Measurements from ENCODE around the gene ZNF691. TPM values are rescaled to one million over a fixed set of nuclear protein-coding genes. Genes with fewer than 3 reads are reported as not detected.
"Not testable (repeated sequence)": the region's sequence is repeated elsewhere in the genome, so short reads cannot be mapped to it uniquely, and the experiment has no call there.

The ZNF691 gene
- total RNA-seq, 1 donor from 2014 or later: 18.8 TPM

DNA sequence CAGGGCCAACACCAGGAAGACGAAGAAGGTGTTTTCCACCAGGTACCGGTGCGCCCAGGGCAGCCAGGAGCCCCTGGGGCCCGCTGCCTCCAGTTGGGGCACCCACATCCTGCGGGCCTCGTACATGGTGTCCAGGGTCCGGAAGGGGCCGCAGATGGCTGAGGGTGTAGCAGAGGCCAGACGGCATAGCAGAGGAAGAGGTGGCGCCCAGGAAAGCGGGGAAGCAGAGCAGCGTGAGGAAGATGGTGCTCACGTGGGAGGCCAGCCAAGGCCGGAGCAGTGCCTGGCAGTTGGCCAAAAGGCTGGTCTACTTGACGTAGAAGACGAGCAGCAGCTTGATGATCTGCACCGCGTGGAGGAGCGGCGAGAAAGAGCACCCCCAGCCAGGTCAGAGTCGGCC is 40.4 kb downstream of the ZNF691 start:
- Mint-ChIP-seq H3K27ac (no peak overlapping the region), H3K4me3 (ENCODE audit: low read depth) (no peak overlapping the region), H3K9me3 (ENCODE audit: low read depth) (no peaks in the 10 kb centered on the region), H3K4me1 (ENCODE audit: low read depth) (no peaks in the 10 kb centered on the region), H3K27me3 (no peaks in the 10 kb centered on the region), H3K36me3 (ENCODE audit: insufficient read depth) (no peaks in the 10 kb centered on the region)
- DNase-seq (ENCODE audit: low spot score, unreplicated experiment): no peak
- TF ChIP-seq, protein P1, sequence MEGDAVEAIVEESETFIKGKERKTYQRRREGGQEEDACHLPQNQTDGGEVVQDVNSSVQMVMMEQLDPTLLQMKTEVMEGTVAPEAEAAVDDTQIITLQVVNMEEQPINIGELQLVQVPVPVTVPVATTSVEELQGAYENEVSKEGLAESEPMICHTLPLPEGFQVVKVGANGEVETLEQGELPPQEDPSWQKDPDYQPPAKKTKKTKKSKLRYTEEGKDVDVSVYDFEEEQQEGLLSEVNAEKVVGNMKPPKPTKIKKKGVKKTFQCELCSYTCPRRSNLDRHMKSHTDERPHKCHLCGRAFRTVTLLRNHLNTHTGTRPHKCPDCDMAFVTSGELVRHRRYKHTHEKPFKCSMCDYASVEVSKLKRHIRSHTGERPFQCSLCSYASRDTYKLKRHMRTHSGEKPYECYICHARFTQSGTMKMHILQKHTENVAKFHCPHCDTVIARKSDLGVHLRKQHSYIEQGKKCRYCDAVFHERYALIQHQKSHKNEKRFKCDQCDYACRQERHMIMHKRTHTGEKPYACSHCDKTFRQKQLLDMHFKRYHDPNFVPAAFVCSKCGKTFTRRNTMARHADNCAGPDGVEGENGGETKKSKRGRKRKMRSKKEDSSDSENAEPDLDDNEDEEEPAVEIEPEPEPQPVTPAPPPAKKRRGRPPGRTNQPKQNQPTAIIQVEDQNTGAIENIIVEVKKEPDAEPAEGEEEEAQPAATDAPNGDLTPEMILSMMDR (IDR thresholded peaks at IDR 0.05; ENCODE audit: unreplicated experiment): no peak

DNA sequence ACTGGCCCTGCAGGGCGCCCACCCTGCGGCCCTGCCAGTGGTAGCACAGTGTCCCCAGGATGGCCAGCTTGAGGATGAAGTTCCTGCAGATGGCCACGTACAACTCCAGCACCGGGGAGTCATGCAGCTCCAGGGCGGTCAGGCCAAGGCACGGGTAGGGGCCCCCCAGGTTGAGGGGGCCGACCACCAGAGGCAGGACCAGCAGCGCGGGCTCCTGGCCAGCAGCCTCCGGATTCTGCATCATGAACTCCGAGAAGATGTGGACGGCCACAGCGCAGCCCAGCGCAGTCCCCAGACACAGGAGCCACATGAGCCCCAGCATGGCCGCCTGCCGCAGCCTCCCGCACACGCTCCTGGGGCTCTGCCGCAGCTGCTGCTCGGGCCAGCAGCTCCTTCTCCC is 41.0 kb downstream of the ZNF691 start:
- DNase-seq (ENCODE audit: low spot score, unreplicated experiment): no peak
- no peaks in the 10 kb centered on the region for H3K9me3 Mint-ChIP-seq (ENCODE audit: low read depth)
- no peaks in the 10 kb centered on the region for H3K27me3 Mint-ChIP-seq

DNA sequence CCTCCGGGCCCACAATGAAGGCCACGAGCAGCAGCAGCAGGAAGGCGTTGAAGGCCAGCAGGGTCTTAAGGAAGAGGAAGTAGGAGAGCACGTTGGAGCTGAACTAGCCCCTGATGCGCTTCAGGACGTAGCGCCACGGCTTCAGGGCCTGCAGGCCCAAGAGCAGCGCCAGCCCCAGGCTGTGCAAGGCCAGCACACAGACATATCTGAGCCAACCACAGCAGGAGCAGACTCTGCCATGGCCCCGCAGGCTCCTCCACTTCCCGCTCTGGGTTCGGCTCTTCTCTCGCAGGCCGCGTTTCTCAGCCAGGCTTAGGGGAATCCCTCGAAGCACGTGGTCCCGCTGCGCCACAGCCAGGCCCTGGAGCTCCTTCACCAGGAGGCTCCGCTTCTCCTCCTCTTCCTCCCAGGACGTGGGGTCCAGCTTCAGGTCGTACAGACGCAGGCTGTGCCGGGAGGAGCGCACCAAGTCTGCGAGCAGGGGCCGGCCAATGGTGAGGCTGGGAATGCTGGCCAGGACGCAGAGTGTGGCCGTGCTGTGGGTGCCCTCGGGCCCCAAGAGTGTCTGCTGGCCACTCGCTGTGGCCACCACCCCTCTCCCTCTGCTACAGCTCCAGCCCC is 41.7 kb downstream of the ZNF691 start:
- Mint-ChIP-seq H3K4me3 (ENCODE audit: low read depth) (no peak overlapping the region), H3K36me3 (ENCODE audit: insufficient read depth) (no peaks in the 10 kb centered on the region), H3K27ac (no peak overlapping the region), H3K9me3 (ENCODE audit: low read depth) (no peaks in the 10 kb centered on the region), H3K4me1 (ENCODE audit: low read depth) (no peaks in the 10 kb centered on the region), H3K27me3 (no peaks in the 10 kb centered on the region)
- no peak for DNase-seq (ENCODE audit: low spot score, unreplicated experiment)
- TF ChIP-seq, protein P1 (IDR thresholded peaks at IDR 0.05; ENCODE audit: unreplicated experiment): no peak

More for the DNA sequence above, 41.0 kb downstream of the ZNF691 start:
- TF ChIP-seq, protein P1 (IDR thresholded peaks at IDR 0.05; ENCODE audit: unreplicated experiment): no peak
- H3K27ac Mint-ChIP-seq: no peak overlapping the region
- no peak overlapping the region for H3K4me3 Mint-ChIP-seq (ENCODE audit: low read depth)
- H3K4me1 Mint-ChIP-seq (ENCODE audit: low read depth): no peaks in the 10 kb centered on the region
- no peaks in the 10 kb centered on the region for H3K36me3 Mint-ChIP-seq (ENCODE audit: insufficient read depth)

DNA sequence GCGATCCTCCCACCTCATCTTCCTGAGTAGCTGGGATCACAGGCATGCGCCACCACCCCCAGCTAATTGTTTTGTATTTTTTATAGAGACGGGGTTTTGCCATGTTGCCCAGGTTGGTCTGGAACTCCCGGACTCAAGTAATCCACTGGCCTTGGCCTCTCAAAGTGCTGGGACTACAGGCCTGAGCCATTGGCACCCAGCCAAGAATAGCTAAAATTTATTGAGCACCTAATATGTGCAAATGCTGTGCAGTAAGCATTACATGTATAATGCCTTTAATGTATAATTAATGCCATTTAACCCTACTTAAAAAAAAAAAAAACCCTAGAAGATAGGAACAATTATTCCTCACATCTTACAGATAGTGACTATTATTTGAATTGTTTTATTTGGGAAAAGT is 42.9 kb downstream of the ZNF691 start:
- no peak overlapping the region for H3K4me3 Mint-ChIP-seq (ENCODE audit: low read depth)
- no peaks in the 10 kb centered on the region for H3K9me3 Mint-ChIP-seq (ENCODE audit: low read depth)
- no peaks in the 10 kb centered on the region for H3K4me1 Mint-ChIP-seq (ENCODE audit: low read depth)
- H3K27me3 Mint-ChIP-seq: no peaks in the 10 kb centered on the region
- H3K27ac Mint-ChIP-seq: no peak overlapping the region
- DNase-seq (ENCODE audit: low spot score, unreplicated experiment): no peak
- TF ChIP-seq, protein P1 (IDR thresholded peaks at IDR 0.05; ENCODE audit: unreplicated experiment): no peak
- no peaks in the 10 kb centered on the region for H3K36me3 Mint-ChIP-seq (ENCODE audit: insufficient read depth)

DNA sequence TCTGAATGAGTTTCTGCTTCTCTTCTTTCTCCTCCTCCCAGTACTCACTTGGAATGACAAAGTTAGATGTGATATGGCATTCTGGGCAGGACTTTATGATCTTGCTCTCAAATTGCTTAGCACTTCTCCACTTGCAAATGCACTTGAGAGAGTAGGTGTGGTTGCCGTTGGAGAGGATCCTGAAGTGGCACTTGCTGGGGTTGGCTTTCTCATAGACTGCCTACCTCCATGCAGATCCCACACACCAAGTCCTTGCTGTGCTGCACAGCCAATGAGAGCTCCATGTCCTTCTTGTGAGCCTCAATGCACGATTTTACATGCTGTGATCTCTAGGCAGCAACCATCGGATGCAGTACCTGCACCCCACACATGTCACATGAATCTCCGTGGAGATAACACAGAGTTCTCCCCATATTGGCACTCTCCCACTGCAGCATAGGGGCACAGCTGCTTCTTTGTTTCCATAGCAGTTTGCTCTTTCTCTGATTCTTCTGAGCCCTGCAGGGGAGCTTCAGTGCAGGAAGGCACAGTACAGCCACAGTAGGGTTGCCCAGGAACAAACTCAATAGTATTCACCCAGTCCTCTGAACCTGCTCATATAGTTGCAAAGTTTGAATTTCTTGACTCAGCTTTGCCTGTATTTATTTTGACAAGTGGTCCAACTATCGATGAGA is 45.2 kb downstream of the ZNF691 start:
- TF ChIP-seq, protein P1 (IDR thresholded peaks at IDR 0.05; ENCODE audit: unreplicated experiment): no peak
- H3K4me3 Mint-ChIP-seq (ENCODE audit: low read depth): no peak overlapping the region
- H3K4me1 Mint-ChIP-seq (ENCODE audit: low read depth): no peaks in the 10 kb centered on the region
- H3K27me3 Mint-ChIP-seq: no peaks in the 10 kb centered on the region
- H3K27ac Mint-ChIP-seq: no peak overlapping the region
- H3K9me3 Mint-ChIP-seq (ENCODE audit: low read depth): peaks cover 8% of the 10 kb centered on the region
- DNase-seq (ENCODE audit: low spot score, unreplicated experiment): no peak
- H3K36me3 Mint-ChIP-seq (ENCODE audit: insufficient read depth): no peaks in the 10 kb centered on the region

DNA sequence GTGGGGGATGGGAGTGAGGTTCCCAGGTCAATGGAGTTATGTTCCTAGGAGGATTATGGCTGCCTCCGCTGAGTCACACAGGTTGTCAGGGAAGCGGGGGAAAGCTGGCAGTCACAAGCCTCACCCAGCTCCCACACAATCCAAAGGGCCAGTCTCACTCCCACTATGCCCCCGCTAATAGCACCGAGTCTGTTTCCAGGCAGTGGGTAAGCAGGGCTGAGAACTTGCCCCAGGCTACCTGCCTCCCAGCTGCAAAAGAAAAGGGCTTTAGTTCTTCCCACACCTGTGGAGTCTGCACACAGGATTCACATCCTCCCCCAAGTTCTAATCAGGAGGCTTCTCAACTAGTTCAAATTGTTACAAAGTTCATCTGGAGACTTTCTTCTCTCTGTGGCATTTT is 53.5 kb downstream of the ZNF691 start:
- H3K9me3 Mint-ChIP-seq (ENCODE audit: low read depth): peaks cover 32% of the 10 kb centered on the region
- not testable (repeated sequence) for H3K27ac Mint-ChIP-seq; H3K4me3 Mint-ChIP-seq (ENCODE audit: low read depth); H3K27me3 Mint-ChIP-seq; H3K4me1 Mint-ChIP-seq (ENCODE audit: low read depth); DNase-seq (ENCODE audit: low spot score, unreplicated experiment); H3K36me3 Mint-ChIP-seq (ENCODE audit: insufficient read depth)
